Erythroblast (primary cell): ENCODE measurements around the gene SYNJ2.

Experiments used
- GATA1 ChIP-seq: IDR thresholded peaks from 2 replicates; pipeline ENCODE4 v1.6.1; 2011; ENCODE audit warnings: low read depth, mild to moderate bottlenecking, control low read depth, low read length, moderate library complexity
- POLR2A ChIP-seq: IDR thresholded peaks from 2 replicates; pipeline ENCODE4 v1.6.1; 2011; ENCODE audit warnings: mild to moderate bottlenecking, low read length

DNA sequence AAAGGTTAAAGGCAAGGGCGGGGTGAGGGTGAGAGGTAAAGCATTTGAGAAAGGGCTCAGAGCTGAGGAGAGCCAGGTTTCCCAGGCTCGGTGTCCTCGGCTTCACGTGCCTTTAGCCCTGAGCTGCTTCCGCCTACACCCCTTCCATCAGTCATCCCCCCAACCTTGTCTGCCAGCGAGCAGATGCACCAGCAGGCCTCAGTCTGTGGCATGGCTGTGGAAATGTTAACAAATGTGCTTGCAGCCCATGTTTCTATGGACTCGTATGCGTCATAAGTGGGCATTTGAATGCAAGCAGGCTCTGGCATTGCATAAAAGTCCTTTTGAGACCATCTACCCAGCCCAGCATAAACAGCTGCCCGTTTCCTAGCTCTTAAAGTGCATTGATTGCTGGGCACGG is 88.8 kb downstream of the SYNJ2 start:
- no peak for TF ChIP-seq POLR2A
- TF ChIP-seq GATA1: no peak
